ENCODE measurements around the gene PPM1D.
"Not testable (repeated sequence)": the region's sequence is repeated elsewhere in the genome, so short reads cannot be mapped to it uniquely, and the experiment has no call there.

PPM1D gene

GRCh38 chr17:60573236-60574051, 26.5 kb upstream of the PPM1D start:
- Histone ChIP-seq H3K4me3 (ENCODE audit: low read depth, low read length) (no peak overlapping the region), H3K27ac (ENCODE audit: low read depth, low read length) (no peak overlapping the region), H3K4me1 (ENCODE audit: control insufficient read depth, insufficient read depth, low read length) (peaks cover 5% of the 10 kb centered on the region; the same call in 1 of the 2 replicates), H3K9ac (ENCODE audit: low read depth, low read length) (no peak overlapping the region), H3K9me3 (ENCODE audit: control insufficient read depth, insufficient read depth, low read length) (no peaks in the 10 kb centered on the region), H3K27me3 (ENCODE audit: control insufficient read depth, insufficient read depth, low read length) (no peaks in the 10 kb centered on the region), H3K36me3 (ENCODE audit: control insufficient read depth, insufficient read depth, low read length) (no peaks in the 10 kb centered on the region)

- Histone ChIP-seq H3K9me3 (ENCODE audit: control insufficient read depth, insufficient read depth, low read length) (no peaks in the 10 kb centered on the region), H3K27ac (ENCODE audit: low read depth, low read length) (no peak overlapping the region), H3K4me1 (ENCODE audit: control insufficient read depth, insufficient read depth, low read length) (peaks cover 5% of the 10 kb centered on the region), H3K9ac (ENCODE audit: low read depth, low read length) (no peak overlapping the region), H3K27me3 (ENCODE audit: control insufficient read depth, insufficient read depth, low read length) (no peaks in the 10 kb centered on the region), H3K36me3 (ENCODE audit: control insufficient read depth, insufficient read depth, low read length) (no peaks in the 10 kb centered on the region), H3K4me3 (ENCODE audit: low read depth, low read length) (no peak overlapping the region)
Measured at GRCh38 chr17:60577147-60577915, 22.7 kb upstream of the PPM1D start.

- no peak overlapping the region for H3K4me3 ChIP-seq (ENCODE audit: low read depth, low read length)
- peaks cover 5% of the 10 kb centered on the region for H3K4me1 ChIP-seq (ENCODE audit: control insufficient read depth, insufficient read depth, low read length)
- no peaks in the 10 kb centered on the region for H3K27me3 ChIP-seq (ENCODE audit: control insufficient read depth, insufficient read depth, low read length)
- H3K36me3 ChIP-seq (ENCODE audit: control insufficient read depth, insufficient read depth, low read length), result no peaks in the 10 kb centered on the region
- H3K9ac ChIP-seq (ENCODE audit: low read depth, low read length), result no peak overlapping the region
- no peaks in the 10 kb centered on the region for H3K9me3 ChIP-seq (ENCODE audit: control insufficient read depth, insufficient read depth, low read length)
- H3K27ac ChIP-seq (ENCODE audit: low read depth, low read length), result no peak overlapping the region
Measured at GRCh38 chr17:60579090-60579489, 20.9 kb upstream of the PPM1D start.

- no peaks in the 10 kb centered on the region for H3K9me3 ChIP-seq (ENCODE audit: control insufficient read depth, insufficient read depth, low read length)
Measured at GRCh38 chr17:60579551-60579950, 20.4 kb upstream of the PPM1D start.

GRCh38 chr17:60583008-60583407, 17.0 kb upstream of the PPM1D start:
- no peaks in the 10 kb centered on the region; the same call in 1 of the 2 replicates for H3K4me1 ChIP-seq (ENCODE audit: control insufficient read depth, insufficient read depth, low read length)
- no peaks in the 10 kb centered on the region for H3K27me3 ChIP-seq (ENCODE audit: control insufficient read depth, insufficient read depth, low read length)
- no peaks in the 10 kb centered on the region for H3K36me3 ChIP-seq (ENCODE audit: control insufficient read depth, insufficient read depth, low read length)
- no peak overlapping the region for H3K4me3 ChIP-seq (ENCODE audit: low read depth, low read length)
- no peaks in the 10 kb centered on the region for H3K9me3 ChIP-seq (ENCODE audit: control insufficient read depth, insufficient read depth, low read length)
- H3K27ac ChIP-seq (ENCODE audit: low read depth, low read length), result no peak overlapping the region
- H3K9ac ChIP-seq (ENCODE audit: low read depth, low read length), result no peak overlapping the region

More at GRCh38 chr17:60579551-60579950, 20.4 kb upstream of the PPM1D start:
- H3K4me1 ChIP-seq (ENCODE audit: control insufficient read depth, insufficient read depth, low read length), result peaks cover 5% of the 10 kb centered on the region
- H3K36me3 ChIP-seq (ENCODE audit: control insufficient read depth, insufficient read depth, low read length), result no peaks in the 10 kb centered on the region
- no peak overlapping the region for H3K9ac ChIP-seq (ENCODE audit: low read depth, low read length)
- no peak overlapping the region for H3K27ac ChIP-seq (ENCODE audit: low read depth, low read length)
- H3K4me3 ChIP-seq (ENCODE audit: low read depth, low read length), result no peak overlapping the region
- H3K27me3 ChIP-seq (ENCODE audit: control insufficient read depth, insufficient read depth, low read length), result no peaks in the 10 kb centered on the region

GRCh38 chr17:60585887-60586286, 14.1 kb upstream of the PPM1D start:
- Histone ChIP-seq H3K4me1 (ENCODE audit: control insufficient read depth, insufficient read depth, low read length) (no peaks in the 10 kb centered on the region), H3K36me3 (ENCODE audit: control insufficient read depth, insufficient read depth, low read length) (no peaks in the 10 kb centered on the region), H3K4me3 (ENCODE audit: low read depth, low read length) (no peak overlapping the region), H3K9me3 (ENCODE audit: control insufficient read depth, insufficient read depth, low read length) (no peaks in the 10 kb centered on the region), H3K27ac (ENCODE audit: low read depth, low read length) (no peak overlapping the region), H3K27me3 (ENCODE audit: control insufficient read depth, insufficient read depth, low read length) (no peaks in the 10 kb centered on the region), H3K9ac (ENCODE audit: low read depth, low read length) (no peak overlapping the region)

GRCh38 chr17:60586288-60586974, 13.6 kb upstream of the PPM1D start:
- Histone ChIP-seq H3K9me3 (ENCODE audit: control insufficient read depth, insufficient read depth, low read length) (no peaks in the 10 kb centered on the region), H3K36me3 (ENCODE audit: control insufficient read depth, insufficient read depth, low read length) (no peaks in the 10 kb centered on the region), H3K27ac (ENCODE audit: low read depth, low read length) (no peak overlapping the region), H3K9ac (ENCODE audit: low read depth, low read length) (no peak overlapping the region), H3K27me3 (ENCODE audit: control insufficient read depth, insufficient read depth, low read length) (no peaks in the 10 kb centered on the region), H3K4me1 (ENCODE audit: control insufficient read depth, insufficient read depth, low read length) (no peaks in the 10 kb centered on the region), H3K4me3 (ENCODE audit: low read depth, low read length) (no peak overlapping the region)

- H3K4me1 ChIP-seq (ENCODE audit: control insufficient read depth, insufficient read depth, low read length), result no peaks in the 10 kb centered on the region
- H3K9ac ChIP-seq (ENCODE audit: low read depth, low read length), result no peak overlapping the region
- H3K27me3 ChIP-seq (ENCODE audit: control insufficient read depth, insufficient read depth, low read length), result no peaks in the 10 kb centered on the region
- no peak overlapping the region for H3K4me3 ChIP-seq (ENCODE audit: low read depth, low read length)
- no peak overlapping the region for H3K27ac ChIP-seq (ENCODE audit: low read depth, low read length)
- H3K9me3 ChIP-seq (ENCODE audit: control insufficient read depth, insufficient read depth, low read length), result no peaks in the 10 kb centered on the region
- H3K36me3 ChIP-seq (ENCODE audit: control insufficient read depth, insufficient read depth, low read length), result no peaks in the 10 kb centered on the region
Measured at GRCh38 chr17:60590070-60590469, 9.9 kb upstream of the PPM1D start.

GRCh38 chr17:60592750-60593149, 7.2 kb upstream of the PPM1D start:
- Histone ChIP-seq H3K9me3 (ENCODE audit: control insufficient read depth, insufficient read depth, low read length) (no peaks in the 10 kb centered on the region), H3K4me1 (ENCODE audit: control insufficient read depth, insufficient read depth, low read length) (no peaks in the 10 kb centered on the region)

GRCh38 chr17:60593441-60594036, 6.5 kb upstream of the PPM1D start:
- H3K4me1 ChIP-seq (ENCODE audit: control insufficient read depth, insufficient read depth, low read length); H3K9me3 ChIP-seq (ENCODE audit: control insufficient read depth, insufficient read depth, low read length); H3K36me3 ChIP-seq (ENCODE audit: control insufficient read depth, insufficient read depth, low read length); H3K9ac ChIP-seq (ENCODE audit: low read depth, low read length); H3K27ac ChIP-seq (ENCODE audit: low read depth, low read length); H3K4me3 ChIP-seq (ENCODE audit: low read depth, low read length); H3K27me3 ChIP-seq (ENCODE audit: control insufficient read depth, insufficient read depth, low read length): not testable (repeated sequence)

More at GRCh38 chr17:60592750-60593149, 7.2 kb upstream of the PPM1D start:
- no peaks in the 10 kb centered on the region for H3K27me3 ChIP-seq (ENCODE audit: control insufficient read depth, insufficient read depth, low read length)
- no peaks in the 10 kb centered on the region for H3K36me3 ChIP-seq (ENCODE audit: control insufficient read depth, insufficient read depth, low read length)
- no peak overlapping the region for H3K4me3 ChIP-seq (ENCODE audit: low read depth, low read length)
- no peak overlapping the region for H3K9ac ChIP-seq (ENCODE audit: low read depth, low read length)
- no peak overlapping the region for H3K27ac ChIP-seq (ENCODE audit: low read depth, low read length)
